HG03520 (cell line): ENCODE results near the gene ADAMTS2.

Experiments
- ATAC-seq: cut with Tn5 transposase; IDR thresholded peaks from one replicate; pipeline ENCODE4 v1.9.1; 2021; ENCODE audit warnings: mild to moderate bottlenecking, moderate library complexity; ENCODE audit not compliant: unreplicated experiment

Gene ADAMTS2

DNA sequence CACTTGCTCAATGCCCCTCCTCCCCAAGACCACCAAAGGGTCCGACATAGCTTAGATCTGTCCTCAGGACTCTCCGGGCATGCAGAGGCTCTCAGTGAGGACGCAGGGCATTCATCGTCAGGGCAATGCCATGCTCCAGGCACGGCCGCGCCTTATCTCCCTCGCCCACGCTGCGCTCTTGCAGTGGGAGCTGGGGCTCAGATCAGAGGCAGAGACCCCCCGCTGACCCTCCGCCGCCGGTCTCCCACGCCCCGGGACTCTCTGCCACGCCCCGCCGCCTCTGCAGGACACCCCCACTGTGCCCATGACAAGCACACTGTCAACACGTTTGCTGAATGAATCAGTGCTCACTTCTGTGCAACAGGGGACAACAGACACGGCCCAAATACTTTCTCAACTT lies 140.7 kb downstream of the ADAMTS2 start:
- ATAC-seq: no peak

DNA sequence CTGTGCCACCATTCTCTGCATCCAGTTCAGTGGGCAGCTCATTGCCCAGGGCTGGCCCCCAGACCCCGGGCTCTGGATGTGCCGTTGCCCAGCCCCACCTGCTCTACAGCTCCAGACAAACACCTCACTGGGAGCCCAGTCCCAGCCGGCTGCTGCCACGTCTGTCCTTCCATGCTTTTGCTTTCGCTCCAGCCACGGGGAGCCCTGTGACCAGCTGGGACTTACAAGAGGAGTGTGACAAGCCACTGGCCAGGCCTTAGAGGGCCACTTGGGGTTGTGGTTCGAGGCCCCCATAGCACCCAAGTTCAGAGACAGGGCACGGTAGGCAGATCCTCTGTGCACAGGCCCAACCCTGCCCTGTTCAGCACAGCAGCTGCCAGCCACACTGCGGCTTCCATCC lies 142.0 kb downstream of the ADAMTS2 start:
- ATAC-seq: no peak

DNA sequence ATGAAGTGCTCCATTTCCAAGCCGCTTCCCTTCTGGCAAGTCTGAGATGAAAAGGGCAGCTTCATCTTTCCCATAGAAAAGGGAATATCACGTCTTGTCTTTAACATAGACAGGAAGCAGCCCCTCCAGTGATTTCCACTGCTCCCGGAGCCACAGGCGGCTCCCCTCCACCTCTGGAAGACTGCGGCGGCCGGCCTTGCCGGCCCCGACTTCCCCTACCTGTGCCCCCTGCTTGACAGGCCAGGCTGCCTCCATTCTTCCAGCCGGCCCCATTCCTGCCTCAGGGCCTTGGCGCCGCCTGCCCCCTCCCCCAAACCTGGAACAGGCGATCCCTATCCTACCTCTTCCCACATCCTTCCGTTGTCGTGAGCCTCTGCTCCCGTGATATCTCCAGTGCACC lies 143.3 kb downstream of the ADAMTS2 start:
- ATAC-seq: no peak

DNA sequence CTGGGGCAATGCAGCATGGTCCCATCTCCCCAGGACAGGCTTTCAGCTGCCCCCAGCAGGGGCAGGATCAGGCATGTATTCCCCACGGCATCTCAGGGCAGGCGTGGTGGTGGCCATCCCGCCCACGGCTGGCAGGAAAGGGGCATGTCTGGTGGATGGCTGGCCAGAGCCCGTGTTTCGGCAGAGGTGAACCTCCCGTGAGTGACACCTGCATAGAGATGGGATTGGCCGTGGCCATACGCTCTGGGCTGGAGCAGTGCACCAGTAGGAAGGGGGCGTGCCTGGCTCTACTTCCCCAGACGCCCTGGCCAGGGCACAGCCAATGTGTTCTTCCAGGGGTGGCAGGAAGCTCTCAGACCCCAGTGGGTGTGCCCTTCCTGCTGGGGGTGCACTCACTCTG lies 146.0 kb downstream of the ADAMTS2 start:
- ATAC-seq: no peak

DNA sequence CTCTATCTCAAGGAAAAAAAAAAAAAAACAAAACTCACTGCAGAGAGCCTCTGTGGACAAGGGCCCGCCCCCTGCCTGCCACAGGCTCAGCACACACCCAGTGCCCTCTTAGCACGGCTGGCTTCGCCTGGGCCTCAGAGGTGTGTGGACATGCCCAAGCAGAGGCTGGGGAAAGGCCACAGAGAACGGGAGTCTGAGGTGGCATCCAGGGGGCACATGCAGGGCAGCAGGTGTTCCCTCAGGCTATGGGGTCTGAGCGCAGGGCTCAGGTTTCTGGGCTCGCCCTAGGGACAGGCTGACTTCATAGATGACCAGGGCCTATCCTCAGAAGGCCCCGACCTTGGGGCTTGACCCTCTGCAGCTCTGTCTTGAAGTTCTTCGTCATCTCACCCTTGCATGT lies 146.4 kb downstream of the ADAMTS2 start:
- ATAC-seq: no peak

DNA sequence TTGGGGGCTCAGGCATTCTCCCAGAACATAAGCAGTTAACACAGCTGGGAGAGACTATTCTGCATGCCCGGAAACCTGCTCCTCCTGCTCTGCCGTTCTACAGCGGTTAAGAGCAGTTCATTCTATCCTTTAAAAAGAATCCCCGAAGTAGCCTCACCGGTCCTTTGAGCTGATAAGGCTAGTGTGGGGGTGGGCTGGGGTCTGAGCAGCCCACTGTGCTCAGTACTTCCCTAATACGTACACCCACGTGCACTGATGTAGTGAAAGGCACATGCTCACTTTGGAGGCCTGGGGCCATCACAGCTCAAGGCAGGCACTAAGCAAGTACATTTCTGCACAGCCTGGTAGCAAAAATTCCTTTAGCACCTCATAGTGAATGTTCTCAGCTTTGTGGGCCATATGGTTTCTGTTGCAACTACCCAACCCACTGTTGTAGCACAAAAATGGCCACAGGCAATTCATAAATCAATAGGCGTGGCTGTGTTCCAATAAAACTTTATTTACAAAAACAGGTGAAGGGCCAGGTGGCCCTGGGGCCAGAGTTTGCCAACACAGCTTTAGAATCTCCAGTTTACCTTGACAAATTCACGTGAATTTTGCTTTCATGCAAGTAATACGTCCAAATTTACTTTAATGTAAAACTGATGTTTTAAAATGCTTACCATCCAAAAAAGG lies 148.7 kb downstream of the ADAMTS2 start:
- ATAC-seq: no peak

DNA sequence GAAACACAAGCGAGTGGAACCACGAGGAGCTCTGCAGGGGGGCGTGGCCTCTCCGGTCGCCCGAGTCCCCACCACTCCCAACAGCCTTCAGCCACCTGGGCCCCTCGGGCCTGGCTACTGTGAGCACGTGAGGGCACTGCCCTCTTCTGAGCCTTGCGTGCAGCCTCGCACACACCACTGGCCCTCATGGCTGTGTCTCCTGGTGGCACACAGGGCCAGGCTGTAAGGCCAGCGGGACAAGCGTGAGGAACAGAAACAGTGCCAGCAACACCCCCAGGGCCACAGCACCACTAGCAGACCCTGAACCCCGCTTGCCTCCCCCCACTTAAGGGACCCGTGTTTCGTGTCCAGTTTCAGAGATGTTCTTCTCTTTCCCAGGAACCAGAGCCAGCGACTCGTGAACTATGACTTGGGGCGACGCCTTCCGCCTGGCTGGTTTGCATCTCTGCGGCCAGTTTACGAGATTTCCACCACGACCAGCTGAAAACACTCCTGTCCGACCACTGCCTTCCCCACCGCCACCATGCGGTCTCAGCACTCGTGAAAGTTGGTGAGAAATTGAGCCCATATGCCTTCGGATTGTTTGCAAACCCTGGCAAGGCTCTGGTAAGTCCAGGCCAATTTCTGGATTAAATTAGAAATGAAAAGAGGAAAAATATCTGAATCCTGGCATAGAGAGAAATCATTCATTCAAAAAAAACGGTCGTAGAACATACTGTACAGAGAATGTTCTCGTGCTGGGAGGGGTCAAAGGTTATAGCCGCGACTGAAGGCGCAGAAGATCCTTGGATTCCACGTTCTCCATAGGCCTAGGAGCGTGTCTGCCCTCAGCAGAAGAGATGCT lies 149.5 kb downstream of the ADAMTS2 start:
- no peak for ATAC-seq

DNA sequence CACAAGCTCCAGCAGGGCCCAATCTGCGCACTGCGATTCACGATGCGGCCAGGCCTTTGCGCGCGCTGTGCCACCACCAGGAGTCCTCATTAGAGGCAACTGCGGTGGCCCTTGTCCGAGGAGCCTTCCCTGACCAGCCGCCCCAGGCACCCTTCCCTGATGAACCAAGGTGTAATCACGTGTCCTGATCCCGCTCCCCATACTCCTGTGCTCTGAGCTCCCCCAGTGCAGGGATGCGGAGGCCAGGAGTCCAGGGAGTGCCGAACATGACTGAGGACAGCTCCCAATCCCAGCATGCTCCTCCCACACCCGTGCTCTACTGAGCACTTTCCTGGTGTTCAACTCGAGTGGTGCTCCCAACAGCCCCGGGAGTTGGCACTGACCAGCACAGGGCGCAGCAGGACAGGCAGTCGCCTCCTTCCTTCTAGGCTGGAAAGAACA lies 150.3 kb downstream of the ADAMTS2 start:
- no peak for ATAC-seq

DNA sequence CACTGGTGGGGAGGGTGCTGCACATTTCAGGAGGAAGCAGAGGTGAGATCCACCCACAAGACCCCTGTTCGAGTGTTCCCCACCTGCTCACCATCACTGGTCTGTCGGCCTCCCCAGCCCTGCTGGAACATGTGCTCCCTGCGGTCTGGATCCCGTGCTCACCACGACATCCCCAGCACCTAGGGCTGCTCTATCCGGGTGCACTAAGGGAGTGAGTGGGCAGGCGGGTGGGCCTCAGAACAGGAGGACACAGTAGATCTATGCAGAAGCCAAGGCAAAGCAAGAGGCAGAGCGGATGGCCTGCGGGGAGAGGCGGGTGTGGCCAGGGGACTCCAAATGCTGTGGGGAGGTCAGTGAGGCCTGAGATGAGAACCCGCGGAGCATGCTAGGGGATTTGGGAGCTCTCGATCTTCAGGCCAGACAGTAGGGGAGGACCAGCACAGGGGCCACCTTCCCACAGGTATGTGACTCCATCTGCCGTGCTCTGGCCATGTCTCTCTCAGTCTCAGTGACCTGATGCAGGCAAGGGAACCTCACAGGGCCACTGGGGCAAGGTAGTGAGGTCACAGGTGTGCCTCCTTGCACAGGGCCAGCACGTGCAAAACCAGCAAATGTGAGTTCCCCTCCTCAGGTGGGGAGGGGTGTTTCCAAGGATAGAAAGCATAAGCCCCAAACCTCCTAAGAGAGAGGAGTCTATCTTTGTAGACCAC lies 150.9 kb downstream of the ADAMTS2 start:
- no peak for ATAC-seq

DNA sequence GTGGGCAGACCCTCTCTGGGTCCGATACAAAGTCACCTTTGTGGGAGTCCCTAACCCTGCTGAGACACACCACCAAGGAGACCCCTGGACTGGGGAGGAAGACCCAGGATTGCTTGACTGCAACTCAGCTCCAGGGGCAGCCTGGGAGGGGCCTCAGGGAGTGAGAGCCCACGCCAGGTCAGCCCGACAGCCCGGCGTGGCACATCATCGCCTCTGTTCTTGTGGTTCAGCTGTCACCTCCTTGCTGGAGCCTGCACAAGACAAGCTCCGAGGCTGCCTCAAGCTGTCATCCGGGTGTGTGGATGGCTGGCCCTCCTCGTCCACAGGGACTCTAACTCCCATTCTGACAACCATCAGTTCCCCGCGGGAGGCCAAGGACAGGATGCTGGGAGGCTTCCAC lies 151.5 kb downstream of the ADAMTS2 start:
- ATAC-seq: no peak

DNA sequence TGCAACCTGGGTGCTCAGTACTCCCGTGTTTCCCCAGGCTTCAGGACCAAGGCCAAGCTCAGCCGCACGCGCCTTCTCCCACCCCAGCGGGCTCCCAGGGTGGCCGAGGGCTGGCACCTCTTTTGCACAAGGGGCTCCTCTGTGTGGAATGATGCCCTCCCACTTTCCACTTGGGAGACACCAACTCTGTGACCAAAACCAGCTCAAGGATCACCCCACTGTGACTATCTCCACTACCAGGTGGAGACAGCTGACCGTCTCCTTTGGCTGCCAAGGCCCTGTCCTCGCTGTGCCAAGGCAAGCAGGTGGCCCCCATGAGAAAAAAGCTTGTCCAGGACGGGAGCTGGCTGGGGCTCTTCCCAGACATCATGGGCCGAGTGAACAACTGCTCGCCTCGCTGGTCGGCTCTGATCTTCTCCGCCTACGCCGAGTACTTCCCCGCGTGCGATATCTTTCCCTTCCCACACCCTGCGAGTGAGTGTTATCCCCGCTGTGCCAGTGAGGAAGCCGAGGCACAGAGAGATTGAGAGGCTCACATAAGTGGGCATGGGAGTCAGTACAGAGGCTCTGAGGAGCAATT lies 152.3 kb downstream of the ADAMTS2 start:
- no peak for ATAC-seq

DNA sequence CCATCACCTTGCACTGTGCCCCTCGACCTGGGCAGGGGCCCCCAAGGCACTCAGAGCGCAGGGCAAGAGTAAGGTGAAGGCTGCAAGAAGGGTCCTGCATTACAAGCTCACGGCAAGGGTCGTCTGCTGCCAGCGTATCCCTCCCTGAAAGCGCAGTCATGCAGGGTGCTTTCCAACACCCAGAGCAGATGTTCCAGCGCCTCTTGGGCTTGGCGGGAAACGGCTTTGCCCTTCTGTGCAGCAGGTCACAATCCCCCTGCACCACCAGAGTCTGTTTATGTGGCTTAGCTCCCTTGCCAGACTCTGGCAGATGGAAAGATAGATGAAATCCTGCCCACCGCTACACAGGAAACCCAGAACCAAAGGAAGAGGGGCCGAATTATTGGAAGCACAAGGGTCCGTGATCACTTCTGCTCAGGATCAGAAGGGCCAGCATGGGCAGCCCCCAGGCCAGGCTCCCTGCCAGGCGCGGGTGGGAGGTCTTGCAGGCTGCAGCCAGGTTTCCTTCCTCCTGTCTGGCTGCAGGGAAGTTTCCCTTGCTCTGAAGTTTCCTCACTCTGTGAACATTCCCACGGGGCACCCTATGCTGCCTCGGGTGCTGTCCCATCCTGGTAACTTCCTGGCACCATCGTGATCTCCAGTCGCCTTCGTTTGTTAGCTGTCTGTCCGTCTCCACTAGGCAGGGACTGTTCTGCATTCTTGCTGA lies 152.9 kb downstream of the ADAMTS2 start:
- no peak for ATAC-seq

DNA sequence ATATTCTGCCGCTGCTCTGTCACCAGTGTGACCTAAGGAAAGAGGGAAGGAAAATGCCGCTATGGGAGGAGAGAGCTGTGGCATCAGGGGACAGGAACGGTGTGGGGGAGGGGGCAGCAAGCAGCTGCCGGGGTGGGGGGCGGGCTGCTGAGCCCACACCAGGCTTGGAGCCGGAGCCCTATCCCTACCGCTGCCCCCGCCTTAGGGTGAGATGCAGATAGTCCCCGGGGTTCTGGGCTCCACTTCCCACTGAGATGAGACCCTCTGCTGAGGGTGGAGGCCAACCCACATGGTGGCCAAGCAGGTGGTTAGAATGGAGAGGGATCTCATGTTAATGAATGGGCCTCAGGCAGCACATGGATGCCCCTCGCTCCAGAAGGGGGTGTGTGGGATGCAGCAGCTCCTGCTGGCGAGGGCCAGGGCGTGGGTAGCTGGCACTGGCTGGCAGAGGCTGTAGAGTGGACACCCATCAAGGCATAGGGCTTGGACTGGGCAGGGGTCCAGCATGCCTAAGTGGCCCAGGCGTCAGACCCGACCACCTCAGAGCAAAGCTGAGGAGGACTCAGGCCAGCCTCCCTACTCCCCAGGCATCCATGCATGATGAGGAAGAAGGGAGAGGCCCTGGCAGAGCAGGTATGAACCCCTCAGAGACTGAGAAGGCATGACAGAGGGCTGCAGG lies 153.6 kb downstream of the ADAMTS2 start:
- ATAC-seq: no peak

DNA sequence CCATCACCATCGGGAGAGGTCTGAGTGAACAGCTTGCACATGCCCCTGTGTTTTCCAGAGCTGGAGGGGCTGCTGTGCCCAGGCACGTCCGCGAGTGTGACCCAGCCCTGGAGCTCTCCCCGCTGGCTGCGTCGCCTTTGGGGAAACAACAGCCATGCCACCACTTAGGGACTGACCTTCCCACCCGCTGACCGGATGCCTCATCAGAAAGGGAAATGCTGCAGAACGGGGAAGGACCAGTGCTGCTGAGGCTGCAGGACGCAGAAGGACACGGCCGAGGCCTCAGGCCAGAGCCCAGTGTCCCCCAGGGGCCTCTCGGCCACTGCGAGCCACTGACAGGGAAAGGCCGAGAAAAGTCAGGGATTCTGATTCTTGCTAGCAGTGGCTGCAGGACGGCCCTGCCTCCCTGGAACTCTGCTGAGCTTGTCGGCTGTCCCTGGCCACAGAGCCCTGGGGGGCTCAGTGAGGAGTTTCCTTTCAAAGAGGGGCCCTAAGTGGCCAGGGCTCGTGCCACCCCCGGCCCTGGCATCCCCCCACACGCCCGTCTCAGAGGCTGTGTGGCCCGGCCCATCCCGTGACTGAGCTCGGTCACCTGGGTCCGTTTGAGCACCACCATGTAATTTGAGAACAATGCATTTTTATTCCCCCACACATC lies 154.3 kb downstream of the ADAMTS2 start:
- ATAC-seq: no peak

DNA sequence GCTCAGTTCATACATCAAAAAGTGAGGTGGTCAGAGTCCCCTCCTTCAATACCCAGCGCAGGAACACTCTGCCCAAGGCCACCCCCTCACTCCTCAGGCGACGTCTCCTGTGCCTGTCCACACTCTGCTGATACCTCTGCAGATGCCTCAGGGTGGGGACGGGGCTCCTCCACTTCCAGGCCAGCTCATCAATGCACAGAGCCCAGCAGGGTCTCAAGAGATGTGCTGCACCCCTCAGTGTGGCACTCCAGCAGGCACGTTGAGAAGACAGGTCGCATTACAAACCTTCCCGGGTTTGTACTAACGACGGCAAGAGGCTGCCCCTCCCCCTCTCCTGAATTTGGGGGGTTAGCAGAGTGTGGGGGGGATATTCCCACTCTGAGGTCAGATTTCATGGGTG lies 156.6 kb downstream of the ADAMTS2 start:
- no peak for ATAC-seq

DNA sequence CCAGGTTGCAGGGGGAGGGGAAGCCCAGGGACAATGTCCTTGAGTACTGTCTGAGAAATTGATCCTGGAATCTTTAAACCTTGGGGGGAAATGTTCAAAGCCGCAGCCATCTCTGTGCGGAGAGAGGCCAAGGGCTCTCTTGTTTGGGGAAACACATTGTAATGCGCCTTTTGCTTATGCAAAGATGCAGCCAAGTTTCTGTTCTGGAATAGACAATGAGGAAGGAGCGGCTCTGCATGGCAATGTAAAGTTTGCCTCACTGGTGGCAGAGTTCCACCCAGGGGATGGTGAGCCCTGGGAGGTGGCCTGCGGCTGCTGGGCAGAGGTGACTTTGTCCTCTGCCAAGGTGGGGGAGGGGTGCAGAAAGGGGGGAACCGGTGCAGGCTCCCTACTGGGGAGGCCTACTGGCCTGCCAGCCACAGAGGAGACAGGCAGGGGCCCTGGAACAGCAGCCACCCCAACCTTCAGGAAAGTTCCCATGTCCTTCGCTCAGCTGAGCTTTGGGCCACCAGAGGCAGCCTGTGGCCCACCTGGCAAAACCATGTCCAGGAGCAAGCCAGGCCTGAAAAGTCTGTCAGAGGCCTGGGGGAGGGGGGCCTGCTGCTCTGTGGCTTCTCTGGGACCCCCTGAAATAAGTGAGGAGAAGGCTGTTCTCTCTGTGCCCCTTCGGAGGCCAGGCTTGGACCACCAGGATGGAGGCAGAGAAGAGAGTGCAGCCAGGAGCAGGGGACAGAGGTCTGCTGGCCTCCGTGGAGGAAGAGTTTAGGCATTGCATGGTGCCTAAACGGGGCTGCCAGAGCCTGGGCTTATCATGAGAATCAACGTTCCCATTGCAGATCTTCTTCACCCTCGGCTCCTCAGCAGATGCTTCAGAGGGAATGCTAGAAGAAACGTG lies 157.3 kb downstream of the ADAMTS2 start:
- ATAC-seq: no peak

DNA sequence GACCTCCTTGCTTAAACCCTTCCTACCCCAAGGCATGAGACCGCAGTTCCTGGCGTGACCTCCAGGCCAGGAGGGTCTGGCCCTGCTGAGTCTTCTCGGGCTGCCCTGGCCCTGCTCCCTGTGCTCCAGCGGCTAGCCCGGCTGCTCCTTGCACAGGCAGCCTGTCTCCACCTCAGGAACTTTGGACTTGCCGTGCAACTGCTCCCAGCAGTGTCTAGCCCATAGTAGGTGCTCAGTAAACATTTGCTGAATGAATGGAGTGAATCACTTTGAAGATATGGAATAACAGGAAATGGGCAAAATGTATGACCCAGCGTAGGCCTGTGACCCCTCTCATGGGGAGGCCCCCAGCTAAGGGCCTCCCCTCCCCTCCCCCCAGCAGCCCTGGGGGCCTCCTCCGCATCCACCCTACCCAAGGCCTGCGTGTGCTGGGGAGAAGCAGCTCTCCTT lies 158.0 kb downstream of the ADAMTS2 start:
- ATAC-seq: no peak

DNA sequence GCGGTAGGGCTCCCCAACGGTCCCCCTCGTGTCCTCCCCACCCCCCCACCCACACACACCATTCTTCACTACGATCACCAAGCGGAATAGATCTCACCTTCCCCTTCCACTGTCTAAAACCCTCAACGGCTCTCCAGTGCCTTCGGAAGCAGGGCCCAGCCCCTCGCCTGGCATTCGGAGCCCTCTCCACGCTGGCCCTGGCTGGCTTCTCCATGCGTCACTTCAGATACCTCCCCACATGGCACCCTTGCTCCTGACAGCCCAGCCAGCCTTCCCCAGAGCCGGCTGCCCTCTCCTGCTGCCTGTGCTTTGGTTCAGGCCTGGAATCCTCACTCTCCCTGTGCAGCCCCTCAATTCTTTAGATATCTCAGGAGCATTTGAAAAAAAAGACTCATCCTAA lies 158.5 kb downstream of the ADAMTS2 start:
- ATAC-seq: no peak

DNA sequence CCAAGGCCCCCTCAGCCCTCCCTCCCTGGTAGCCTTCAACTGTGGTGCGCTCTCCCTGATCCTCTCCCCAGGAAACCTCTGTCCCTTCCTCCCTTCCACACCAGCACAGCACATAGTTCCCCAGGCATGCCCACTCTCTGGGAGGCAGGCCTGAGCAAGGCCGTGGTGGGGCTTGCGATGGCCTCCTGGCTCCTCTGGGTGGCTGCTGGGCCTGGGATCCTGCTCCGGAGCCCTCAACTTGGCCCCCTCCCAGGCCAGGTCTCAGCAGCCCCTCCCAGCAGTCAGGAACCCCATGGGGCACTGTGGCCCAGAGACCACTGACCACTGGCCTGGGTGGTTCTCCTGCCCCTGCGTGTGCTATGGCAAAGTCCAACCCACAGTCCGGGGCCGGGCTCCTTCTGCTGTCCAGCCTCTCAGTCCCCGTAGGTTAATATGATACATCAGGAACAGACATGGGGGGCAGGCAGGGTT lies 159.3 kb downstream of the ADAMTS2 start:
- no peak for ATAC-seq
